ENCODE results near the gene CTSC. TPM values are rescaled to one million over a fixed set of nuclear protein-coding genes. Genes with fewer than 3 reads are reported as not detected.

The CTSC gene
- total RNA-seq, 4 donors from 2014 or later: 38.5 to 167 (median 109) TPM

DNA sequence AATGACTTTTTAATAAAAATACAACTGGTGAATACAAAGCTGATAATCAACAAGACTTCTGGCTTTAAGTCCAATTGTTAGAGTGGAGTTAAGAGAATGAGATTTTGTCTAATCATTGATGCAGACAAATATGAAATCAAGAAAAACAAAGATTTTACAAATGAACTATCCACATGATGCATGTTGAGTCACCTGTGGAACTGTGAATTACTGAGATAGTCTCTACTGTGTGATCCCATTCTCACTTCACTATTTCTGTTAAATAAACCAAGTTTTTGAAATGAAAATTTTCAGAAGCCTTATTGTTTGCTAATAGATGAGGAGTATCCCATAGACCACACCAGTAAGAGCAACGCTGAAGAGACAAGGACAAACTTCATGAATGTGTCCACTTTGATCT is 8.4 kb upstream of the CTSC start:
- 86 to 94% methylated on average over 1 of the region's 1 CpG for WGBS, 2 donors
- Histone ChIP-seq H3K4me1 (peaks cover 0 to 4% (median 0%) of the 10 kb centered on the region in 3 donors), H3K36me3 (no peaks in the 10 kb centered on the region), H3K27me3 (no peaks in the 10 kb centered on the region), H3K27ac (no peak overlapping the region), H3K4me3 (no peak overlapping the region), H3K9me3 (no peaks in the 10 kb centered on the region)
- intact Hi-C loops (cut with DNase I): no loop called here
- TF ChIP-seq POLR2A (IDR thresholded peaks at IDR 0.05): no peak
- TF ChIP-seq, protein P1, sequence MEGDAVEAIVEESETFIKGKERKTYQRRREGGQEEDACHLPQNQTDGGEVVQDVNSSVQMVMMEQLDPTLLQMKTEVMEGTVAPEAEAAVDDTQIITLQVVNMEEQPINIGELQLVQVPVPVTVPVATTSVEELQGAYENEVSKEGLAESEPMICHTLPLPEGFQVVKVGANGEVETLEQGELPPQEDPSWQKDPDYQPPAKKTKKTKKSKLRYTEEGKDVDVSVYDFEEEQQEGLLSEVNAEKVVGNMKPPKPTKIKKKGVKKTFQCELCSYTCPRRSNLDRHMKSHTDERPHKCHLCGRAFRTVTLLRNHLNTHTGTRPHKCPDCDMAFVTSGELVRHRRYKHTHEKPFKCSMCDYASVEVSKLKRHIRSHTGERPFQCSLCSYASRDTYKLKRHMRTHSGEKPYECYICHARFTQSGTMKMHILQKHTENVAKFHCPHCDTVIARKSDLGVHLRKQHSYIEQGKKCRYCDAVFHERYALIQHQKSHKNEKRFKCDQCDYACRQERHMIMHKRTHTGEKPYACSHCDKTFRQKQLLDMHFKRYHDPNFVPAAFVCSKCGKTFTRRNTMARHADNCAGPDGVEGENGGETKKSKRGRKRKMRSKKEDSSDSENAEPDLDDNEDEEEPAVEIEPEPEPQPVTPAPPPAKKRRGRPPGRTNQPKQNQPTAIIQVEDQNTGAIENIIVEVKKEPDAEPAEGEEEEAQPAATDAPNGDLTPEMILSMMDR (IDR thresholded peaks at IDR 0.05): no peak
- DNase-seq: no peak

DNA sequence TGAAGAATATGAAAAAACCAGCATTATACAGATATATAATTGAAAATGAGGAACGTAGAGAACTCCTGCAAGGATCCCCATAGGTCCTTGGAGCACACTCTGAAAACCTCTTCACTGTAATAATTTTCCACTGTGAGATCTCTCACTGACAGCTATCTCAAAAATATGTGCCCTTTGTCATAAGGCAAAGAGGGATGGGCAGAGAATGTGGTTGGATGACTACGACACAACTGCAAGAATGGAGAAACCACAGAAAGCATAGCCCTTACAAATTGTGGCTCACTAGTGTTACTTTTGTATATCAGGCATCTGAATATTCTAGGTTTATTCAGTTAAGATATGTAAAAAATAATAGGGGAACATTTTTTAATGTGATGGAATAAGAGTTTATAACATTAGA is 7.9 kb upstream of the CTSC start:
- Histone ChIP-seq H3K27ac (no peak overlapping the region), H3K36me3 (no peaks in the 10 kb centered on the region), H3K27me3 (no peaks in the 10 kb centered on the region), H3K4me3 (no peak overlapping the region), H3K9me3 (no peaks in the 10 kb centered on the region), H3K4me1 (peaks cover 0 to 4% (median 0%) of the 10 kb centered on the region in 3 donors)
- TF ChIP-seq POLR2A (IDR thresholded peaks at IDR 0.05): no peak
- TF ChIP-seq, protein P1 (IDR thresholded peaks at IDR 0.05): no peak
- DNase-seq: no peak
- intact Hi-C loops (cut with DNase I): no loop called here
- 60 to 81% methylated on average over 2 of the region's 2 CpGs for WGBS, 2 donors

DNA sequence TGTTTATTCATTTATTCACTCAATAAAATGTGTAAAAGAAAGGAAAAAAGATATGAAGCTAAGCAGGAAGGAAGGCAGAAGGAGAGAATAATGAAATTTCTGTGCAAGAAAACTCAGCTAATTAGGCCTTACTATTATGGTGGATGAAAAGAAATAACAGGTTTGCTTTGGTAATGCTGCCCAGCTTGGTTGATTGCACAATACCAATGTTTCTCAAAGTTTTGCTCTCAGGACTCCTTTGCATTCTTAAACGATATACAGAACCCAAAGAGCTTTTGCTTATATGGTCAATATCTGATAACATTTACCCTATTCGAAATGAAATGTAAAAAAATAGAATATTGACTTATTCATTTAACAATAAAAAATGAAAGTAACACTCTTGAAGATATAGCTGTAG is 7.3 kb upstream of the CTSC start:
- no peaks in the 10 kb centered on the region for H3K36me3 ChIP-seq
- no peak overlapping the region for H3K4me3 ChIP-seq
- H3K4me1 ChIP-seq: peaks cover 0 to 4% (median 0%) of the 10 kb centered on the region in 3 donors
- H3K27me3 ChIP-seq: no peaks in the 10 kb centered on the region
- H3K9me3 ChIP-seq: no peaks in the 10 kb centered on the region
- TF ChIP-seq, protein P1 (IDR thresholded peaks at IDR 0.05): no peak
- no peak for TF ChIP-seq POLR2A (IDR thresholded peaks at IDR 0.05)
- intact Hi-C loops (cut with DNase I): no loop called here
- WGBS, 2 donors: 81 to 83% methylated on average over 2 of the region's 2 CpGs
- DNase-seq: no peak
- no peak overlapping the region for H3K27ac ChIP-seq

DNA sequence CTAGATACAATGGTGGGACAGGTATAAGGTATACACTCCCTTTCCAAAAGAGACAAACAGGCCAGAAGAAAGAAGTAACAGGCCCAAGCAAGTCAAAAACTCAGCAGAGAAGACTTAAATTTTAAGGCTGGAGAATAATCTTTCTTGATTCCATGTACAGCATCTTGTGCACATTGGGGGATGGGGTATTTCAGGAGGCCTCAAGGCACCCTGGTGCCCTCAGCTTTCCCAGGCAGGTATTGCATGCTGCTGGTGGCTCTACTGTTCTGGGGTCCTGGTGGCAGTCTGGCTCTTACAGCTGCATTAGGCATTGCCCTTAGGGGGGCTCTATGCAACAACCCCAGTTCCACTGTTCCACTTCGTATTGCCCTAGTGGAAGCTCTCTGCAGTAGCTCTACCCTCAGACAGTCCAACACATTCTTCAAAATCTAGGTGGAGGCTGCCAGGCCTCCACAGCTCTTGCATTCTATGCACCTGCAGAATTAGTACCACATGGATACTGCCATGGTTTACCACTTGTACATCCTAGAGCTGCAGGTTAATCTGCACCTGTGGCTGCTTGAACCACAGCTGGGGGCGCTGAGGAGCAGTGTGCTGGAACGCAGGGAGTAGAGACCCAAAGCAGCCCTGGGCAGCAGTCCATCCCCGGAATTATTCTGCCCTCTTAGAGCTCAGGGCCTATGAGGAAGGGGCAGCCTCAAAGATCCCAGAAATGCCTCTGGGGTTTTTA is 4.2 kb upstream of the CTSC start:
- no peak for DNase-seq
- H3K9me3 ChIP-seq: no peaks in the 10 kb centered on the region
- peaks cover 0 to 25% (median 0%) of the 10 kb centered on the region in 3 donors for H3K4me1 ChIP-seq
- TF ChIP-seq, protein P1 (IDR thresholded peaks at IDR 0.05): no peak
- no peak for TF ChIP-seq POLR2A (IDR thresholded peaks at IDR 0.05)
- H3K27ac ChIP-seq: no peak overlapping the region
- no peaks in the 10 kb centered on the region for H3K27me3 ChIP-seq
- intact Hi-C loops (cut with DNase I): no loop called here
- no peak overlapping the region for H3K4me3 ChIP-seq
- 82 to 88% methylated on average over 2 to 3 of the region's 4 CpGs for WGBS, 2 donors
- H3K36me3 ChIP-seq: no peaks in the 10 kb centered on the region

DNA sequence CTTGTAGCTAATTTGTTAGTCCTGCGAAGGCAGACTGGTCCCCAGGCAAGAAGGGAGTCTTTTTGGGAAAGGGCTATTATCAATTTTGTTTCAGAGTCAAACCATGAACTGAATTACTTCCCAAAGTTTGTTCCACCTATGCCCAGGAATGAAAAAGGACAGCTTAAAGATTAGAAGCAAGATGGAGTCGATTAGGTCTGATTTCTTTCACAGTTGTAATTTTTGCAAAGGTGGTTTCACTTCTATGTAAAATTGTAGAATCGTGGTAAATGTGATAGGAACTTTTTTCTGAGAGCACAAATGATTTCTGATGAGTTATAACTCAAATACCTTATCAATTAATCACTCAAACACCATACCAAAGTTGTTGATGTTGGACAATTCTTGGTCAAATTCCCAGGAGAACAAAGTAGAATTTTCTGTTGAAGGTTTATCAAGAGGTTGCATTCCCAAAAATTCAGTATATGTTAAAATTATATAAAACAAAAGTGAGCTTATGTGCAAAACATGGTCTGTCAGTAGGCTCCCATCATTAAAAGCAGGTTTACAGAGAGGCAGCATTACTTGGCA is 2.9 kb upstream of the CTSC start:
- Histone ChIP-seq H3K27ac (no peak overlapping the region), H3K27me3 (no peaks in the 10 kb centered on the region), H3K4me3 (no peak overlapping the region), H3K4me1 (peaks cover 0 to 36% (median 4%) of the 10 kb centered on the region in 3 donors), H3K36me3 (no peaks in the 10 kb centered on the region), H3K9me3 (no peaks in the 10 kb centered on the region)
- no peak for DNase-seq
- no peak for TF ChIP-seq POLR2A (IDR thresholded peaks at IDR 0.05)
- TF ChIP-seq, protein P1 (IDR thresholded peaks at IDR 0.05): no peak
- 75 to 91% methylated on average over 3 of the region's 3 CpGs for whole genome bisulfite sequencing, 2 donors
- intact Hi-C loops (cut with DNase I): no loop called here
